NCI-H2196 treated with DMSO at 0.1 percent for 48 hours (cell line): ENCODE results near the gene SCGB1C1.

Experiments
- DNase-seq: peaks from one replicate; lab custom pipeline; 2025; ENCODE audit not compliant: unreplicated experiment; lab: John Stamatoyannopoulos, UW

The SCGB1C1 gene

DNA sequence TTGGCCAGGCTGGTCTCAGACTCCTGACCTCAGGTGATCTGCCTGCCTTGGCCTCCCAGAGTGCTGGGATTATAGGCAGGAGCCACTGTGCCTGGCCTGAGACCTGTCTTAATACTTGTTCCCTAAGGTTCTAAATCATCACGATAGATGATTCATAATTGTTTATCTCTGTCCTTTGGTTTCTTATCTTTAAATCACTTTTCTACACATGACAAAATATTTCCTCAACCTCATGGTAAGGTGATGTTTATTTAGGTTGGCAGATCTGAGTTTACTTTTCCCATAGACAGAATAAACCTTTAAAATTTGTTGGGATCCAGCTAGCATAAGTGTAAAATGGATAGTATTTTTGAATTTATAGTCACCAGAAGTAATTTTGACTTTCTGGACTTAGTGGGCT, 47.4 kb downstream of the SCGB1C1 start:
- DNase-seq = no peak

DNA sequence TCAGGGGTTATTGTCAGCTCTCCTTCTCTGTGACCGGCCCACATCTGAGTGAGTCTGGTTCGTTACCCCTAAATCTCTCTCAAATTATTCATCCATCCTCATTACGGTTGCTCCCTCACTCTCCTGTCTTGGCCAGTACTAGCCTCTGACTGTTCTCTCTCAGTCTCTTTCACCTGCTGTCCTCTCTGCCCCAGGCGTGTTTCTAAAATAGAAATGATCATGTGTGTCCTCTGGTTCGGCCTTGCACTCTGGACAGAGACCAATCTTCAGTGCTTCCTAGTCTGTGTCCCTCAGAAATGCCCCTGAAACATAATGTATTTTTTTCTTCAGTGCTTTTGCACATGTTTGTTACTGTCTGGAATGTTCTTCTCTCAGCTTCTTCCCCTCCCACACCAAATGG, 48.8 kb downstream of the SCGB1C1 start:
- DNase-seq = no peak
